GM19438 (cell line): ENCODE measurements around the gene EFHB.
"Not testable (repeated sequence)": the region's sequence is repeated elsewhere in the genome, so short reads cannot be mapped to it uniquely, and the experiment has no call there.

Experiments
- ATAC-seq: cut with Tn5 transposase; IDR thresholded peaks from one replicate; pipeline ENCODE4 v1.9.1; 2021; ENCODE audit warnings: low read depth; ENCODE audit not compliant: unreplicated experiment

Gene EFHB

DNA sequence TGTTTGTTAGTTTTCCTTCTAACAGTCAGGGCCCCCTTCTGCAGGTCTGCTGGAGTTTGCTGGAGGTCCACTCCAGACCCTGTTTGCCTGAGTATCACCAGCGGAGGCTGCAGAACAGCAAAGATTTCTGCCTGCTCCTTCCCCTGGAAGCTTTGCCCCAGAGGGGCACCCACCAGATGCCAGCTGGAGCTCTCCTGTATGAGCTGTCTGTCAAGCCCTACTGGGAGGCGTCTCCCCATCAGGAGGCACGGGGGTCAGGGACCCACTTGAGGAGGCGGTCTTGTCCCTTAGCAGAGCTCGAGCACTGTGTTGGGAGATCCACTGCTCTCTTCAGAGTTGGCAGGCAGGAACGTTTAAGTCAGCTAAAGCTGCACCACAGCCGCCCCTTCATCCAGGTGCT, 87.4 kb downstream of the EFHB start:
- not testable (repeated sequence) for ATAC-seq
